Frontal cortex (tissue), 4 donors: Measurements from ENCODE around the gene TNFAIP2. TPM values are rescaled to one million over a fixed set of nuclear protein-coding genes. Genes with fewer than 3 reads are reported as not detected.

Source experiments
- DNase-seq, 2 donors: peaks; one replicate each; pipeline ENCODE4 v3.0.0; 2012; ENCODE audit warnings: low spot score in 2 of 2
- FAIRE-seq: peaks from 2 replicates; lab custom pipeline; 2012; peaks lifted over from hg19 to GRCh38; lab: Jason Lieb, UNC
- total RNA-seq: library from RNA; depleted of rRNA; stranded (reverse); fragments of >200 nt; gene quantifications from one replicate; pipeline ENCODE4 v1.2.3, GENCODE V29; 2014
- donor health status: control.
- donor health status: control.
- donor health status: control.

The TNFAIP2 gene
- total RNA-seq, 1 donor from 2014 or later, result 11.8 TPM

- no peak for DNase-seq
Observed at GRCh38 chr14:103091883-103092222, 31.4 kb upstream of the TNFAIP2 start.

GRCh38 chr14:103093856-103094405, 29.3 kb upstream of the TNFAIP2 start:
- DNase-seq (no peak), FAIRE-seq (no peak)

More at GRCh38 chr14:103091883-103092222, 31.4 kb upstream of the TNFAIP2 start:
- FAIRE-seq, result no peak

- no peak for FAIRE-seq
- no peak for DNase-seq
Observed at GRCh38 chr14:103094406-103095209, 28.7 kb upstream of the TNFAIP2 start, which contains the start of gene EXOC3L4. Gene EXOC3L4, plus strand, starts transcription at chr14:103094725. Its CDS starts 5,495 bp downstream, at chr14:103100220.

DNA sequence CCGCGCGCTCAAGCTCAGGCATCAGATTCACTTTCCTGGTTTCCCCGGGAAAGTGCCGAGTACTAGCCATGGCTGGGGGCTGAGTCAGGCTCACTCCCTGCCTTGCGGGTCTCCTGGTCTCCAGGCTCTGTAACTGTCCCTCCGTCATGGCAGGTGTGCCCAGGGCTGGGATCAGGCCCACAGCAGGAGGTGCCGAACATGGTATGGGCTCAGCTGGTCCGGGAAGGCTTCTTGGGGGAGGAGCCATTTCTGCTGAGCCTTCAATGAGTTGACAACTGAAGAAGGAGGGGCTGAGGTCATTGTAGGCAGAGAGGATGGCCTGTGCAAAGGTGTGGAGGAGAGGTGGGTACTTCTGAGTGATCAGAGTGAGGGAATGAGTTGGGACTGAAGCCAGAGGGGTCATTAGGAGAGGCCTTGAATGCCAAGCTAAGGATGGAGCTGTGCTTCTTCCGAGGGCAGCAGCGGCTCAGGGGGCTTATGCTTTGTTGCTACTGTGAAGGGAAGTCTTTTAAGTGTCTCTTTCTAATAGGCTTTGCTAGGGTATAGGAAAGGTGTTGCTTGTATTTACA, 28.0 kb upstream of the TNFAIP2 start:
- DNase-seq, result no peak
- no peak for FAIRE-seq

DNA sequence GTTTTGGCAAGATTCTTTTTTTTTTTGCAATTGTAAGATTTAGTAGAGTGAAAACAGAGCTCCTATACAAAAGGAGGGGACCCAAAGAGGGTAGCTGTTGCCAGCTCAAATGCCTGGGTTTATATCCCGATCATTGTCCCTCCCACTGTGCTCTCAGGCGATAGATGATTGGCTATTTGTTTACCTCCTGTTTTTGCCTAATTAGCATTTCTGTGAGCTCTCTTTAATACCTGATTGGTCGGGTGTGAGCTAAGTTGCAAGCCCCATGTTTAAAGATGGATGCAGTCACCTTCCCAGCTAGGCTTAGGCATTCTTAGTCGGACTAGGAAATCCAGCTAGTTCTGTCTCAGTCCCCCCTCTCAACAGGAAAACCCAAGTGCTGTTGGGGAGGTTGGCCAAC, 26.9 kb upstream of the TNFAIP2 start:
- FAIRE-seq (no peak), DNase-seq (no peak)

DNA sequence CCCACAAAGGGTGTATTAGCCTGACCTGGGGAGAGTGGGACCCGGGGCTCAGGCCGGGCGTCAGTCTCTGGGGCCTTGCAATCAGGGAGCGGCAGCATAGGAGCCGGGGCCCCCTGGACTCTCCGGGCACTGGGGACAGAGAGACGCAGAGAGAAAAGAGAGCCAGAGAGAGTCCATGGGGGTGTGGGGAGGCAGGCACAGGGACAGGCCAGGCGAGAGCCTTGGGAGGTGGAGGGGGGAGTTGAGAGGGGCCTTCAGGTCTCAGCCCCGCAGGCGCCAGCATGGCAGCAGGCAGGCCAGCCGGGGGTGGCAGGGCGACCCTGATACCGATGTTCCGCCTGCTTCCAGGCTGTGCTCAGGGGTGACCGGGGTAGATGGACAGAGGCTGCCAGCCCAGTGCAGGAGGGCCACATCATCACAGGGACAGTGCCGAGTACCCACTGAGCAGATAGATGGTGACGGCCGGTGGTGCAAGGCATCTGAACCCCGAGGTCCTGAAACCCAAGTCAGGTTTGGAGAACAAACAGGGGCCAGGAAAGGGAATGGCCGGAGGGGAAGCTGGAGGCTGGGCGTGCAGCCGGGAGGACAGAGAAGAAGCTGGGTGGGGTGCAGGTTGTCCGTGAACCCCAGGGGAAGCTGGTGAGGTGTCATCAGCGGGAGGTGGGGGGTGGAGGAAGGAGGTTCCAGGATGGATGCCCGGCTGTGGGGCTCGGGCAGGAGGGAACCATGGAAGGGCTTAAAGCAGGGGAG, 25.8 kb upstream of the TNFAIP2 start:
- no peak for FAIRE-seq

GRCh38 chr14:103097994-103098957, 25.0 kb upstream of the TNFAIP2 start:
- FAIRE-seq (no peak), DNase-seq (no peak)

More for the DNA sequence above, 25.8 kb upstream of the TNFAIP2 start:
- no peak for DNase-seq

DNA sequence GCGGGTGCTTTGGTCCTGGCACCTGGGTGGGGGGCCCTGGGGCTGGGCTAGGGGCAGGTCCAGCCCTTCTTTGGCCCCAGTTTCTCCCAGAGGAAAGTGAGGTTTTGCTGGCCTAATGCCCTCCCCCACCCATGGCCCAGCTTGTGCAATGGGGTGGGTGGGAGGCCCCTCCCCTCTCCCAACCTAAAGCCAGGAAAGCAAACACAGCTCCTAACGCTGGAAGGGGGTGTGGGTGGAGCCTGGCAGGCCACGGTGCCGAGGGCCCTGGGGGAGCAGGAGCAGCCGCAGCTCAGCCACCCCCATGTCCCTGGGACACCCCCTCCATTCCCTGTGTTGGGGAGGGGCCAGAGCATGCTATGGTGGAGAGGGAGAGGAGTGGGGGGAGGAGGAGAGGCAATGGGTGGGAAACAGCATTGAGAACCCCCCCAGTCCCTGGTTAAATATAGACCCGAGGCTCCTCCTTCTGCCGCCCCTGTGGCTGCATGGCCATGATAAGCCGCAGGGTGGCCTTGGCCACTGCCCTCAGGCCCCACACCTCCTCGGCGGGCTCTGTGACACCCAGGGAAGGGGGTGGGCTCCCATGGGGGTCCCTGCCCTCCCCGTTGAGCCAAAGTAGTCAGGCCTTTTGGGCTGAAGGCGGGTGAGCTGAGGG, 24.1 kb upstream of the TNFAIP2 start:
- FAIRE-seq (no peak), DNase-seq (no peak)

DNA sequence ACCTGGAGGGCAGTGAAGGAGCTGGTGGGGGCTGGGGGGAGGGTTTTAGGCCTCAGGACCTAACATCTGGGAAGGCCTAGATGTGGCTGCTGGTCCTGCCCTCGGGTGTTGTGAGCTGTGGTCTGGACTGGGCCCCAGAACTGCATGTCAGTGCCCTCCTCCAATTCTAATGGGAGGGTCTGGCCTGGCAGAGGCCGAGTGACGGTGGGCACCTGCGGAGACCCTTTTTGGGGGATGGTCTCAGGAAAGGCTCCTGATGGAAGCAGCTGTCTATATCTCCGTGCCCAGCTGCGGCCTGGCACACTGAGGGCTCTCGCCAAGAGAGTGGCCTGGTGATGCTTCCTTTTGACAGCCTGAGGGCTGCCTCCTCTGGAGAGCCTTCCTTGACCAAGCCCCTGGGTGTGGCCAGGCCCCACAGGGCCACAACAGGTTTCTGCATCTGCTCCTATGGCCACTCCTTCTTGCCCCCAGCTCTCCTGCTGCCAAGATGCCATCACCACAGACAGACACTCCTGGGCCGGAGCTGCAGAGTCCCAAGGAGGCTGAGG, 23.5 kb upstream of the TNFAIP2 start:
- no peak for DNase-seq
- no peak for FAIRE-seq

- DNase-seq (no peak), FAIRE-seq (no peak)
Observed at GRCh38 chr14:103100281-103101121, 22.8 kb upstream of the TNFAIP2 start.

- FAIRE-seq, result no peak
Observed at GRCh38 chr14:103101257-103101962, 21.9 kb upstream of the TNFAIP2 start.

DNA sequence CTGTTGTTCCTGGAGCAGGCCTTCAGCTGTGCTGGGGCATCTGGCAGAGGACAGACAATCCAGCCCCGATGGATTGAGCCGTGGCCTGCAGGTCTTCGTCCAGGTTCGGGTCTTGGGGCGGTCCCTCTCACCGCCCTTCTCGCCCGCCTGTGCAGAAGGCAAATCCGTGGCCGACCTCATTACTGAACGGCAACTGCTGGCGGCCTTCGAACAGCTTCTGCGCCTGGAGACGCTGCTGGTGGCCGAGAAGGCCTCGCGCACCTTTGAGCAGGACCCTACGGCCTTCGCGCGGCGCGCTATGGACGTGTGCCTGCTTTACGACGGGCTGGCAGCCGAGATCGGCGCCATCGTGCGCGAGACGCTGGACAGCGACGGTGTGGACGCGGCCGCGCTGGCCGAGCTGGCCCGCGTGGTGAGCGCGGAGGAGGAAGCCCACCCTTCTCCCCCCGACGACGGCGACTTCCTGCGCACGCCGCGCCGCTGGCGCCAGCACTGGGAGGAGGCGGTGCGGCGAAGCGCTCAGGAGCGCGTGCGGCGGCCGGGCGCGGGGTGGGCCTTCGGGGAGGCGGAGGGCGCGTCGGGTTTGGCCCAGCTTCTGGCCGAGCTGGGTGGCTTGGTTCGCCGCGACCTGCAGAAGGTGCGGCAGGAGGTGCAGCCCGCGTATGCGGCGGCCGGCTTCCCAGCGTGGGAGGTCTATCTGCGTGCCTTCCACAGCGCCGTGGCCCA, 21.1 kb upstream of the TNFAIP2 start:
- DNase-seq (no peak), FAIRE-seq (no peak)

More at GRCh38 chr14:103101257-103101962, 21.9 kb upstream of the TNFAIP2 start:
- DNase-seq, result no peak

GRCh38 chr14:103102689-103103260, 20.5 kb upstream of the TNFAIP2 start:
- FAIRE-seq (no peak), DNase-seq (no peak)

GRCh38 chr14:103103461-103104388, 19.5 kb upstream of the TNFAIP2 start:
- FAIRE-seq, result no peak
- no peak for DNase-seq

DNA sequence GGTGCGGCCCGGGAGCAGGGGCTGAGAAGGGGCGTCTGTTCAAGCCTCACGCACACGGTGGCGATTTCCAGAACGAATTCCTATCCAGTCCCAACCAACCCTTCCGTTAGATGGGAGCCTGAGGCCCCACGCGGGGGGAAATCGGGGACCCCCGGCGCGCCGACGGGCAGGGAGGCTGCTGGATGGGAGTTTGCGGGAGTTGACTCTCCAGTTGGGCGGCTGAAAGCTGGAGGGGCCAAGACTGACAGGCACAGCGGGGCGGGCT, 18.9 kb upstream of the TNFAIP2 start:
- FAIRE-seq (no peak), DNase-seq (no peak)
